ENCODE data around the gene WDTC1. TPM values are rescaled to one million over a fixed set of nuclear protein-coding genes. Genes with fewer than 3 reads are reported as not detected.
"Not testable (repeated sequence)": the region's sequence is repeated elsewhere in the genome, so short reads cannot be mapped to it uniquely, and the experiment has no call there.

The WDTC1 gene
- total RNA-seq, 1 experiment from 2014 or later: 20.9 TPM

- no peak for DNase-seq (ENCODE audit: low spot score)
- BruUV-seq (replicated peaks): no TSS peak
- CTCF ChIA-PET: no interaction called here
Measured at GRCh38 chr1:27201295-27201694, 33.1 kb upstream of the WDTC1 start.

DNA sequence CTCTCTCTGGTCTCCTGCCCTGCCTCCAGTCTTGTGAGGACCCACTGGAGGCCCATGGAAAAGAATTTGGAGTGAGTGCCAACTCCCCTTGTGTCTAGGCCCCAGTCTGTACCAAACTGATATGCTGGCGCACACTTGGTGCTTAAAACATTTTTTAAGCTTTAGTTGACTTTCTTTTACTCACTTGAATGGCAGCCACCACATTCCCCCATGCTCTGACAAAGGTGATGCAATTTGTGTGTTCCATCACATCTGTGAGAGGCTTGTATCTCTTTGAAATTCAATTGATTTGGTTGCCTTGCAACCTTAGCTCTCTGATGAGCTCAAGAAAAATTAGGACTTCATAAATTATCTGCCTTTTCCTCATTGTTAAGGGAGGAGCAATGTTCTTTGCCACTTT lies 30.5 kb upstream of the WDTC1 start:
- no peaks in the 10 kb centered on the region for H3K4me1 ChIP-seq (ENCODE audit: insufficient read depth, low read length, poor library complexity, severe bottlenecking)

More at GRCh38 chr1:27201295-27201694, 33.1 kb upstream of the WDTC1 start:
- TF ChIP-seq, protein P1, sequence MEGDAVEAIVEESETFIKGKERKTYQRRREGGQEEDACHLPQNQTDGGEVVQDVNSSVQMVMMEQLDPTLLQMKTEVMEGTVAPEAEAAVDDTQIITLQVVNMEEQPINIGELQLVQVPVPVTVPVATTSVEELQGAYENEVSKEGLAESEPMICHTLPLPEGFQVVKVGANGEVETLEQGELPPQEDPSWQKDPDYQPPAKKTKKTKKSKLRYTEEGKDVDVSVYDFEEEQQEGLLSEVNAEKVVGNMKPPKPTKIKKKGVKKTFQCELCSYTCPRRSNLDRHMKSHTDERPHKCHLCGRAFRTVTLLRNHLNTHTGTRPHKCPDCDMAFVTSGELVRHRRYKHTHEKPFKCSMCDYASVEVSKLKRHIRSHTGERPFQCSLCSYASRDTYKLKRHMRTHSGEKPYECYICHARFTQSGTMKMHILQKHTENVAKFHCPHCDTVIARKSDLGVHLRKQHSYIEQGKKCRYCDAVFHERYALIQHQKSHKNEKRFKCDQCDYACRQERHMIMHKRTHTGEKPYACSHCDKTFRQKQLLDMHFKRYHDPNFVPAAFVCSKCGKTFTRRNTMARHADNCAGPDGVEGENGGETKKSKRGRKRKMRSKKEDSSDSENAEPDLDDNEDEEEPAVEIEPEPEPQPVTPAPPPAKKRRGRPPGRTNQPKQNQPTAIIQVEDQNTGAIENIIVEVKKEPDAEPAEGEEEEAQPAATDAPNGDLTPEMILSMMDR (conservative IDR thresholded peaks at IDR 0.05; ENCODE audit: low read depth, low read length): no peak
- TF ChIP-seq EZH2 (IDR thresholded peaks at IDR 0.05; ENCODE audit: borderline replicate concordance, low read depth, low read length, poor library complexity, severe bottlenecking): no peak
- no peak overlapping the region for H3K27ac ChIP-seq (ENCODE audit: low read depth, low read length, poor library complexity, severe bottlenecking)
- intact Hi-C loops (cut with micrococcal nuclease; ENCODE audit: unreplicated experiment): no loop called here
- H3K4me1 ChIP-seq (ENCODE audit: insufficient read depth, low read length, poor library complexity, severe bottlenecking): no peaks in the 10 kb centered on the region
- H3K27me3 ChIP-seq (replicated peaks; ENCODE audit: insufficient read depth, low read depth, low read length, poor library complexity): no peaks in the 10 kb centered on the region
- POLR2A ChIA-PET (ENCODE audit: low non-redundant PET): no interaction called here
- H3K4me3 ChIP-seq (ENCODE audit: low read depth, low read length, poor library complexity, severe bottlenecking): no peak overlapping the region
- H3K36me3 ChIP-seq (ENCODE audit: insufficient read depth, low read length, poor library complexity, severe bottlenecking): no peaks in the 10 kb centered on the region
- H3K9me3 ChIP-seq (ENCODE audit: low read depth, low read length, poor library complexity, severe bottlenecking): no peaks in the 10 kb centered on the region

DNA sequence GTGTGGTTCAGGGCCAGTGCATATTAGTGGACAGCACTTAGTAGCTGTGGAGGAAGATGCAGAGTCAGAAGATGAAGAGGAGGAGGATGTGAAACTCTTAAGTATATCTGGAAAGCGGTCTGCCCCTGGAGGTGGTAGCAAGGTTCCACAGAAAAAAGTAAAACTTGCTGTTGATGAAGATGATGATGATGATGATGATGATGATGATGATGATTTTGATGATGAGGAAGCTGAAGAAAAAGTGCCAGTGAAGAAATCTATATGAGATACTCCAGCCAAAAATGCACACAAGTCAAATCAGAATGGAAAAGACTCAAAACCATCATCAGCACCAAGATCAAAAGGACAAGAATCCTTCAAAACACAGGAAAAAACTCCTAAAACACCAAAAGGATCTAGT lies 27.2 kb upstream of the WDTC1 start:
- H3K27me3 ChIP-seq (replicated peaks; ENCODE audit: insufficient read depth, low read depth, low read length, poor library complexity); H3K9me3 ChIP-seq (ENCODE audit: low read depth, low read length, poor library complexity, severe bottlenecking); POLR2A ChIA-PET (ENCODE audit: low non-redundant PET); H3K4me3 ChIP-seq (ENCODE audit: low read depth, low read length, poor library complexity, severe bottlenecking); H3K36me3 ChIP-seq (ENCODE audit: insufficient read depth, low read length, poor library complexity, severe bottlenecking); DNase-seq (ENCODE audit: low spot score); intact Hi-C loops (cut with micrococcal nuclease; ENCODE audit: unreplicated experiment); CTCF ChIA-PET; H3K27ac ChIP-seq (ENCODE audit: low read depth, low read length, poor library complexity, severe bottlenecking); H3K4me1 ChIP-seq (ENCODE audit: insufficient read depth, low read length, poor library complexity, severe bottlenecking); BruUV-seq (replicated peaks): not testable (repeated sequence)

More for the DNA sequence above, 30.5 kb upstream of the WDTC1 start:
- Histone ChIP-seq H3K36me3 (ENCODE audit: insufficient read depth, low read length, poor library complexity, severe bottlenecking) (no peaks in the 10 kb centered on the region), H3K27ac (ENCODE audit: low read depth, low read length, poor library complexity, severe bottlenecking) (no peak overlapping the region), H3K4me3 (ENCODE audit: low read depth, low read length, poor library complexity, severe bottlenecking) (no peak overlapping the region), H3K9me3 (ENCODE audit: low read depth, low read length, poor library complexity, severe bottlenecking) (no peaks in the 10 kb centered on the region), H3K27me3 (replicated peaks; ENCODE audit: insufficient read depth, low read depth, low read length, poor library complexity) (no peaks in the 10 kb centered on the region)
- CTCF ChIA-PET: no interaction called here
- intact Hi-C loops (cut with micrococcal nuclease; ENCODE audit: unreplicated experiment): no loop called here
- TF ChIP-seq EZH2 (IDR thresholded peaks at IDR 0.05; ENCODE audit: borderline replicate concordance, low read depth, low read length, poor library complexity, severe bottlenecking): no peak
- TF ChIP-seq, protein P1 (conservative IDR thresholded peaks at IDR 0.05; ENCODE audit: low read depth, low read length): no peak
- POLR2A ChIA-PET (ENCODE audit: low non-redundant PET): no interaction called here
- BruUV-seq (replicated peaks): no TSS peak
- DNase-seq (ENCODE audit: low spot score): no peak

DNA sequence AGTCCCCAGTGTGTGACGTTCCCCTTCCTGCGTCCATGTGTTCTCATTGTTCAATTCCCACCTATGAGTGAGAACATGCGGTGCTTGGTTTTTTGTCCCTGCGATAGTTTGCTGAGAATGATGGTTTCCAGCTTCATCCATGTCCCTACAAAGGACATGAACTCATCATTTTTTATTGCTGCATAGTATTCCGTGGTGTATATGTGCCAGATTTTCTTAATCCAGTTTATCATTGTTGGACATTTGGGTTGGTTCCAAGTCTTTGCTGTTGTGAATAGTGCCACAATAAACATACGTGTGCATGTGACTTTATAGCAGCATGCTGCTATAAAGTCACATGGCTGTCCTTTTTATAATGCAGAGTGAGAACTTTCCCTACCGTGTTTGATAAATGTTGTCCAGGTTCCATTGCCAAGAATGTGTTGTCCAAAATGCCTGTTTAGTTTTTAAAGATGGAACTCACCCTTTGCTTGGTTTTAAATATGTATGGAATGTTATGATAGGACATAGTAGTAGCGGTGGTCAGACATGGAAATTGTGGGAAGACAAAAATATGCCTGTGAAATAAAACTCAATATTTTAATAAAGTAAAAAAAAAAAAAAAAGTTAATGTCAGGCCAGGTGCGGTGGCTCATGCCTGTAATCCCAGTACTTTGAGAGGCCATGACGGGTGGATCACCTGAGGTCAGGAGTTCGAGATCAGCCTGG lies 26.1 kb upstream of the WDTC1 start:
- H3K36me3 ChIP-seq (ENCODE audit: insufficient read depth, low read length, poor library complexity, severe bottlenecking); DNase-seq (ENCODE audit: low spot score); POLR2A ChIA-PET (ENCODE audit: low non-redundant PET); H3K27me3 ChIP-seq (replicated peaks; ENCODE audit: insufficient read depth, low read depth, low read length, poor library complexity); BruUV-seq (replicated peaks); H3K27ac ChIP-seq (ENCODE audit: low read depth, low read length, poor library complexity, severe bottlenecking); H3K4me1 ChIP-seq (ENCODE audit: insufficient read depth, low read length, poor library complexity, severe bottlenecking); intact Hi-C loops (cut with micrococcal nuclease; ENCODE audit: unreplicated experiment); H3K9me3 ChIP-seq (ENCODE audit: low read depth, low read length, poor library complexity, severe bottlenecking); H3K4me3 ChIP-seq (ENCODE audit: low read depth, low read length, poor library complexity, severe bottlenecking): not testable (repeated sequence)
- CTCF ChIA-PET: interaction anchor here (0.6 kb wide), 1 partner anchor 95 kb away, joined by 5 read pairs; no protein-coding TSS in a partner anchor

Data from A673 (cell line).